GM21515 (cell line): ENCODE results near the gene KCNMA1.

Source experiments
- ATAC-seq: cut with Tn5 transposase; IDR thresholded peaks from one replicate; pipeline ENCODE4 v1.9.1; 2021; ENCODE audit not compliant: unreplicated experiment

Gene KCNMA1

DNA sequence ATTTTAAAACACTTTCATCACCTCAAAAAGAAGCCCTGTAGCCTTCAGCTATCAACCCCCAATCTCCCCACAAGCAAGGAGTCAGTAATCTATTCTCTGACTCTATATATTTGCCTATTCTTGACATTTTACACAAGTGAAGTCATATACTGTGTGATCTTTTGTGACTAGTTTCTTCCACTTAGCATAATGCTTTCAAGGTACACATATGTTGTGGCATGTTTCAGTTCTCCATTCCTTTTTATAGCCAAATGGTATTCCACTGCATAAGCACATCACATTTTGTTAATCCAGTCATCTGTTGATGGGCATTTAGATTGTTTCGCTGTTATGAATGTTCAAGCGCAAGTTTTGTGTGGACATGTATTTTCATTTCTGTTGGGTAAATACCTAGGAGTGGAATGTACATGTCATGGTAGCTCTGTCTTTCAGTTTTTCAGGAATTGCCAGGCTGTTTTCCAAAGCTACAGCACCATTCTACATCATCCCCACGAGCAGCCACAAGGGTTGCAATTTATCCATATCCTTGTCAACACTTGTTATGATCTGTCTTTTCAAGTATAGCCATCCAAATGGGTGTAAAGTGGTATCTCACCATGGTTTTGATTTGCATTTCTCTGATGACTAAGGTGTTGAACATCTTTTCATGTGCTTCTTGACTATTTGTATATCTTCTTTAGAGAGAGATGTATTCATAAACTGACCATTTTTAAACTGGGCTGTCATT is 405.6 kb downstream of the KCNMA1 start:
- ATAC-seq = no peak

DNA sequence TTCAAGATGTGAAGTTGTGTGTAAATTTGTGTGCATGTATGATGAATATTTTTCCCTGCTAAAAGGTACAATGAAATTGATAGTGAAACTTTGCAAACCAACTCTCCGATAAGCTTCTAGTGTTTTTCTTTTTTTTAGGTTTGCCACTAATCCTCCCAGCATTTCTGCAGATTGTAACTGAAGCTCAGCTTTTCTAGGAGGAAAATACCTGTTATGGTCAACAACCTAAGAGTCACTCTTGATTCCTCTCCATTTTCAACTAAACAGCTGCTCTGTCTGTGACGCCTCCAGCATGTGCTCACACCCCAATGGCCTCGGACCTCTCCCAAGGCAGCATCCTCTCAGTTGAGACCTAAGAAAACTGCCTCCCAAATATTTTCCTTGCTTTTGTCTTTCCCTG is 406.2 kb downstream of the KCNMA1 start:
- ATAC-seq = no peak

DNA sequence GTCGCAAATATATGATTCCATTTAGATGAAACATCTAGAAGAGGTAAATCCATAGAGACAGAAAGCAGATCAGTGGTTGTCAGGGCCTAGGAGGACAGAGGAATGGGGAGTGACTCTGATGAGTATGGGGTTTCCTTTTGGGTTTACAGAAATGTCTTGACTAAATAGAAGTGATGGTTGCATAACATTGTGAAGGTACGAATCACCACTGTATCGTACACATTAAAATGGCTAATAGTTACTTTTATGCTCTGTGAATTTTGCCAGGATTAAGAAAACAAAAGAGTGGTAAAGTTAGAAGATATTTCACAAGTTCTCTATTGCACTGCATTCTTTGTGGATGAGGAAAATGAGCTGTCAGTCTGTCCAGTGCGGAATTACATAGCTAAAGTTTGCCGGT is 407.4 kb downstream of the KCNMA1 start:
- ATAC-seq = no peak

DNA sequence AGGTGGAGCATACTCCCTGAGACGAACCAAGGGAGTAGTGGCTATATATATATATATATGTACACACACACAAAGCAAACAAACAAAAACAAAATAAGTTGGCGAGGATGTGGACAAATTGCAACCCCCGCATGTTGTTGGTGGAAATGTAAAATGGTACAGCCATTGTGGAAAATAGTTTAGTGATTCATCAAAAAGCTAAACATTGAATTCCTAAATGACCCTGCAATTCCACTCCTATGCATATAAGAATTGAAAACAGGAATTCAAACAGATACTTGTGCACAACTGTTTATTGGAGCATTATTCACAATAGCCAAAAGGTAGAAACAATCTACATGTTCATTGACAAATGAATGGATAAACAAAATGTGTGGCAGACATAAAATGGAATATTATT is 407.9 kb downstream of the KCNMA1 start:
- no peak for ATAC-seq

DNA sequence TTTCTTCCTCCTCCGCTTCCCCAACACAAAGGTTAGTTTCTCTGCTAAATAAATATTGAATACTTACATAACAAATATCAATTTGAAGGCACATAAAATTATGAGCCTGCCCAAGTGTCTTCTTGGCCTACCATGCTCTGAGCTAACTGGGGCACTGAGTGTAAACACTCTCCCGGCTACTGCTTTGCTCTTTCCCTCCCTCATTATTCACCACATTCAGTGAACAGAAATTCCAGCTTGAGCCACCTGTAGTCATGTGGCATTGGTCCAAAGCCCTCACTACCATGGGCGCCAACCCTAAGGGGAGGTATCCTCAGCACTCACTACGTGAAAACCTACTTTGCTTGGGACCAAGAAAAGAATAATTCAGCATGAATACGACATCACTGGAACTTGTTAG is 409.0 kb downstream of the KCNMA1 start:
- ATAC-seq = no peak

DNA sequence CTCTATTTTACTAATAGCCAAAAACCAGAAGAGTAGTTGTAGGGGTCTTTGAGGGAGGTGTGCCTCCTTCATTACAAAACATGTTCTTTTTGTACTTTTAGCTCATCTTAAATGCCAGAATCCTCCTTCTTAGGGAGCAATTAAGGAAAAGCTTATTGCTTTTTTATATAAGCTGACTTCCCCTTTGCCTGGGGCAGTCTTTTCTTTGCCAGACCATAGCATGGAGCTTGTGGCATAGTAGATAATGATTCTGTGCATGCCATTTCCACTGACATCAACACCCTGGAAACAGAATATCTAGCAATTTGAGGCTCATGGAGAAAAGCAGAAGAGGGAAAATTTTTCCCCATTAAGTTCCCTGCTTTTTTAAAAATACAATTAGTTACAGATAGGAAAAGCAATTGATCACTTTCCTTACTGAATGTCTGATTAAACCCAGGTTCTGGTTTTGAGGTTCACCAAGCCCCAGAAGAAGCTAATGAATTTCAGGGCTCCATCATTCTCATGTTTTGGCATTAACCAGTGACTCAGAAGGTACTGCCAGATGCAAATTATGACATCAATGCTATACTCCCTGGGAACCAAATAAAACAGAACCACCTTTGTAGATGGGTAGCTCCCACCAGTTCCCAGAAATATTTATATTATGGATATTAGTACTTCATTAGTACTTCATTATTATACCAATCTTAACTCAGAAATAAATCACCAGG is 410.6 kb downstream of the KCNMA1 start:
- ATAC-seq = no peak

DNA sequence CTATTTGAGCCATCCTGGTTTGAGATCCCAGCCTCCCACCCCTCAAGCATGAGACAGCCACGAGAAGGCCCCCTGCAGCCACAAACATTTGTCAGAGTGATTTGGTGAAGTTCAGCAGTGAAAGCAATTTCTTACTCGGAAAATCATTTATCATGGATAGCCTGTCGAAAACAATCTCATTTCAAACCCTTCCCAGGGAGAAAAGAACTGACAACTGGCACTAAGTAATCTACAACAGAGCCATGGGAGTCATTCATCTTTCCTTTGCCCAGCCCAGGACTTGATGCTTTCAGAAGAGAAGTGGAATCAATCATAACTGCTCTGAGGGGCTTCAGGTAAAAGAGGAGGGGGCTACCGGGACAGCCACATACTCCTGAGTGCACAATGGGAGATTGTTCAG is 411.2 kb downstream of the KCNMA1 start:
- no peak for ATAC-seq

DNA sequence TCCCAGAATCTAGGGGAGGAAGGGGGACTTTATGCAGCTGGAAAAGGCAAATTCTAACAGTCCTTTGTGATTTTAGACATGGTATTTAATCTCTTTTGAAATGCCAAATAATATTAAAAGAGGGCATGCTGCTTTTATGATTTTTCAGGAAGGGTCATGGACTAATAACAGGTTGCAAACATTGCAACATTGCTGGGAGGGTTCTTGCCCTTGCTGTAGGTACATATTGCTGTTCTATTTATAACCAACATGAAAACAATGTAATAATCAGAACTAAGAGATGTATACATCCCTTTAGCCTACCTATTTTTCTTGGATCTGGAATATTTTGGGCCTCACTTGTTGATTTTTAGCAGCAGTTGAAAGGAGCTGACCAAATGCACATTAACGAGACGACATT is 411.6 kb downstream of the KCNMA1 start:
- no peak for ATAC-seq

DNA sequence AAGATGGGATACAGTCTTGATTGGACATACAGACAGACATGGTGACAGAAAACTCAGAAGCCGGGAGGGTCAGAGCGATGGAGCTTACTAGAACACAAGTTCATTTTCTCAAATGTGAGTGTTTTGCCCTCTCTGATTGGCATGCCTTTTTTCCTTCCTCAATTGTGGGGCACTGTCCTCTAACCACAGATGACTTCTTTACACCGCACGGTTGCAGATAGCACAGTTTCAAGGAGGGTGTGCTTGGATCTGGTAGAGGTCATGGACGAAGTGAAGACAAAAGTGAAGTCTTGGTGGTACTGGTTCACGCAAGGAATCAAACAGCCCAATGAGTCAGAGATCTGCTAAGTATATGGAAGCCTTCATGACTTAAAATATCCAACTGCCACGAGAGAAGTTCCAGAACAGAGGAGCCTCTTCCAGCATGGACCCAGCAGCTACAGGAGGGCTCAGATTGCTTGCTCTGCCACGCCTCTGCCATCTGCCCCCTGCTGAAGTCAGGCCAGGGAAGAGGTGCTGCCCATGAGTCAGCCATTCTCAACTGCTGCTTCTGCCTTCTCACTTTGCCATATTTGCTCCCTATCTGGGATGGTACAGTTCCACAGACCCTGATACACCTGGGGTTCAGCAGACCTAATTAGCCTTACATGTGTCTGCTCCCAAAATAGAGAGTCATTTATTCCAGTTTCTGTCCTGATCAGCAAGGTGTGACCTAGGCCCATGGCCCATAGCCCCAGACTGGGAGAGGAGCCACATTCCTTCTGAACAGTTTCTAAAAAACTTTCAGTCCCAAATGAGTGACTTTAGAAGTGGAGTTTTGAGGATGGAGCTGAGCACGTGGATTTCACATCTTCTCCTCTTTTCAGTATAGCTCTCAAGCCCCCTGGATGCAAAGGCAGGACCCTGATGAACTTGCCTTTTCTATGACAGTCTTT is 413.8 kb downstream of the KCNMA1 start:
- ATAC-seq = no peak

DNA sequence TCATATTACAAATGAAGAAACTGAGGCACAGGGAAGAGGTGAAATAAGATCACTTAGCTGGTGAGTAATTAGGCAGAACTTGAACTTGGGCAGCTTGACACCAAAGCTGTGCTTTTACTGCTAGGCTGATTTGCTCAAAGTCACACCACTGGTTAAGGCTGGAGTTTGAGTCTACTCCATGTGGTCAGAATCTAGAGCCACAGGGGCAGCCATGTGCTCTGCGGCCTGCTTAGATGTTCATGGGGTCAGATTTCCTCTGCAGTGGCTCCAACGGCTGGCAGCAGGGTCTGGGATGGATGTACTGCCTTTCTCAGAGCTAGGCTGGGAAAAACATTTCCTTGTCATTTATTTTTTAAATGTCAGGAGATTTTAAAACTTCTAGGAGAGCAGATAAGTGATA is 417.5 kb downstream of the KCNMA1 start:
- no peak for ATAC-seq

DNA sequence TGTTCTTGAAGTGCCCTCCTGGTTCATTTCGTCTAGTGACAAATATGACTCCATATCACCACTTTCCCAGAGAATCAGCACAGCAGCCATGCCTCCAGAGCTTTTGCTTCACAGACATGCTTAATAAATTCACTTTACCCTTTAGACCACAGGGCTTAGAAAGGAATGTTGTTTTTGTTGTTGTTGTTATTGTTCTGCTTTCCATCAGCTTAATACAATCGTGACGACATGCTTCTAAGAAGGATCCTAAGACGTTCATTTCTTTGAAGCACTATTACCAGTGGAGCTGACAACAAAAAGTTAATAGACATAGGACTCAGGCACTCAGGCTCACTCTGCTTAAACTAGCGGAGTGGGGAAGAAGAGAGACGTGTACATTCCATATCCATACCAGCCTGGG is 418.6 kb downstream of the KCNMA1 start:
- no peak for ATAC-seq

DNA sequence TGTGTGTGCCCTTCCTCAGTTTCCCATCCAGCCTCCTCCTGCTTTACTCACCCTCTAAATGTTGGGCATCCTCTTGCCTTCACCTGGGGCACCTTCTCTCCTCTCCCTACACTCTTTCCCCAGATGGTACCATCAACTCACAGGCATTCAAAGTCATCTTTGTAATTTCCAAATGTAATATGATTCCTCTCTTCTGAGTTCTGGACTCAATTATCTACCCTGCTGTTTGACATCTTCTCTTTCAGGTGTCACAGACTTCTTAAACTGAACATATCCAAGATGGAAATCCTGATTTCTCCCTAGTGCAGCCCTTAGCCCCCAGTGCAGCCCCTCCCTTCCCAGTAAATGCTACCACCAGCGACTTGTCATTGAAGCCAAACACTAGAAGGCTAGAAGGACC is 422.8 kb downstream of the KCNMA1 start:
- ATAC-seq = no peak

DNA sequence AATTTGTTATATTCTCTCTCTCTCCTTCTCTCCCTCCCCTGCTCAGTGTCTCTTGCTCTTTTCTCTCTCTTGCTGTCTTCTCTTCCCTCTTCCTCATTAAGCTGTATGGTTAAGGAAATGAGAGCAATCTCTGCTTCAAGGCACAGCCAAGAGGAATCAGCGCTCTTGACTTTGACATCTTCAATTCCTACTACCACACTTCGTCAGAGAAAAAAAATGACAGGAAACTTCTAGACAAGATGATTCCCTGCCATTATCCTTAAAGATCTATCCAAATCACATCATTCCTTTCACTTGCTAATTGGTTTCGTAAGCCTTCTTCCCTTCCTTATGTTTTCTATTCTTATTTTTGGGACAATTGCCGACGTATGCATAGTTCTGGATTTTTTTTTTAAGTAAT is 425.0 kb downstream of the KCNMA1 start:
- ATAC-seq = no peak

DNA sequence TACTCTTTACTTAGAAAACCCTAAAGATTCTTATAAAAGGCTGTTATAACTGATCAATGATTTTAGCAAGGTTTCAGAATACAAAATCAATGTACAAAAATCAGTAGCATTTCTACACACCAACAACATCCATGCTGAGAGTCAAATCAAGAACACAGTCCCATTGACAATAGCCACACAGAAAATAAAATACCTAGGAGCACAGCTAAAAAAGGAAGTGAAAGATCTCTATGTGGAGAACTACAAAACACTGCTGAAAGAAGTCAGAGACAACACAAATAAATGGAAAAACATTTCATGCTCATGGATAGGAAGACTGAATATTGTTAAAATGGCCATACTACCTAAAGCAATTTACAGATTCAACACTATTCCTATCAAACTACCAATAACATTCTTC is 427.0 kb downstream of the KCNMA1 start:
- no peak for ATAC-seq

DNA sequence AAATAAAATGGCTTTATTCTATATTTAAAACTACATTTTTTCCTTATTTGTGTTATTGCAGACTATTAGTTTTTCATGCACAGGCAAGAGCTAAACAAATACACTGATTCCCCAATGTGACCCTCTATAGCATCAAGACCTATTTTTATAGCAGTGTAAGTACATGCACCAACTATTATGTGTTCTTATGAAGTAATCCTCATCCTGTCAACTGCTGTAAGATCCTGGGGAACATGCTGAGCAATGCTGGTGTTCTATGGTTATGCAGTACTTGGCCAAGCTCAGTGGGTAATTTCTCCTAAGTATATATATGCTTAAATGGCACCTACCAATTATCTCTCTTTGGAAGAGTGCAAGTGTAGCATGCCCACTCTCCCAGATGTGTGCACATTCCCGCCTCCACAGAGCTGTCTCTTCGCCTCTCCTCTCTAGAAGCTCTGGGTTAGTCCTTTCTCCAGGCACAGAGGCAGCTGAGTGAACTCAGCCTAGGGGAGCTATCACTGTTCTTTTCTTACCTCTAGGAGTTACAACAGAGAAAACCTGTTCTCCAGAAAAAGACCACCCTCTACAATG is 428.8 kb downstream of the KCNMA1 start:
- ATAC-seq = no peak

DNA sequence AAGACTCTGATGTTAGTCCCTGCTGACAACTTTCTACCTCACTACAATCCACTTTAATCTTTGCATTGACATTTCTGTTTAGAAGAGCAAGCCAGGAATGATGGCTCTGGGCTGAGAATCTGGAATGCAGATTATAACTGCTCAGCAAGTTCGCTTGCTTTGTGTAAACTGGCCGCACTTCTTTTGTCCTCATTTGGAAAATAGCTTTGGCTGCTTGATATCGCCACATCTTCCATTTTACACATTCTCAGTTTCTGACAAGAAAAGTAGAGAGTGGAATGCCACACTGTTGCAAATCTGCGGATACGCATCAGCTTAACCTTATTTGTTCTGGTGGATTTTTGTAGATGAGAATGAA is 429.8 kb downstream of the KCNMA1 start:
- no peak for ATAC-seq

DNA sequence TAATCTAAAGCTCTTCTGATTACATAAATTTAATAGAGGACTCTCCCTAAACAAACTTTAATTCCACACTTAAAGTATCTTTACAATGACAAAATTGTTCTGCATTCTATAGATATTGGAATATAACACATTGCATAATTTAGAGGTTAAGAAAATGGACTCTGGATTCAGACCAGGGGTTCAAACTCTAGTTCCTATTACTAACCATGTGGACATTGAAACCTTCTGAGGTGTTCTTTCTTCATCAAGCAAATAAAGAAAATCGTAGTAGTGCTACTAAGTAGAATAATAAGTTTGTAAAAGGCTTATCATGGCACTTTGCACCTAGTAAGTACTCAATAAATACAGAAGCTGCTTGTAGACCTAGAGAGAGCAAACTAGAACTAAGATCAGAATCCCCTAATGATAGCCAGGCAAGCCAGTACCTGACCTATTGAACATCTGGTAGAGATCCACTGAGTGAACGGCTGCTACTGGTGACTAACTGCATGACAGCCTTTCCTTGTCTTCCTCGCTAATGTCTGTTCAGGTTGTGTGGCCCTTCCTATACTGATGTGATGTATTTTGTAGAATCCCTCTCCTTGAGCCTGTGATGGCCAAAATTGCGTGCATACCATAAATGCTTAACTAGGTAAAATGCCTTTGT is 430.3 kb downstream of the KCNMA1 start:
- ATAC-seq = no peak

DNA sequence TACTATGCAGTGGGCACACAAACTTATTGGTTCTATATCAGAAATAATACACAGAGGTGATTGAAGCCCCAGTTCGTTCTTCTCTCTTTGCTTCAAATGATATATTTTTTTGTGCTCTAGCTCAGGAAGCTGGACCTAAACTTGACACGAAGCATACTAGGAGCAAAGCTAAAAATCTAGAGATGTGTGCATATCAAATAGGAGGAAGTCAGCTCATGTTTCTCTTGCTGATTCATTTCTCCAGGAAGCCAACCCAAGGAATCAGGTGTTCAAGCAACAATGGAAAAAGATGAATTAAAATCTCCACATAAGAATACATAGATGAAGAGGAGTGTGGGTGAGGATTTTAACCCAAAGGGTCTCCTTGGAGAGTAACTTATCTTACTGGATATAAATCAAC is 432.5 kb downstream of the KCNMA1 start:
- ATAC-seq = no peak

DNA sequence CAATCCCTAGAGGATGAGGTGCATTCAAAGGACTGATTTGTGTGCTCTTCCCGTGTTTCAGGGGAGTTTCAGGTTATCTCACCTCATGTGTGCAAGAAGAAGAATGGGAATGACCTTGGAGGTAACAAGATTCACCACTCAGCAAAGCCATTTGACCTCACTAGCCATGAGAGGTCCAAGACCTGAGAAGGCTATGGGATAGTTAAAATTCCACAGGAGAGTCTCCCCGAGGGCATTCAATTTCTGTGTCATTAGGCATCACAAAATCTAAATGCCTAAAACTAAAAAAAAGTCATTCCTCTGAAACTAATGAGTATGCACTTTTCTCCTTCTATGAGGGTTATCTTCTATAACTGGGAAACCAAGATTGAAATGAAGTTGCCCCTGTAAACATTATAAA is 433.4 kb downstream of the KCNMA1 start:
- ATAC-seq = no peak

DNA sequence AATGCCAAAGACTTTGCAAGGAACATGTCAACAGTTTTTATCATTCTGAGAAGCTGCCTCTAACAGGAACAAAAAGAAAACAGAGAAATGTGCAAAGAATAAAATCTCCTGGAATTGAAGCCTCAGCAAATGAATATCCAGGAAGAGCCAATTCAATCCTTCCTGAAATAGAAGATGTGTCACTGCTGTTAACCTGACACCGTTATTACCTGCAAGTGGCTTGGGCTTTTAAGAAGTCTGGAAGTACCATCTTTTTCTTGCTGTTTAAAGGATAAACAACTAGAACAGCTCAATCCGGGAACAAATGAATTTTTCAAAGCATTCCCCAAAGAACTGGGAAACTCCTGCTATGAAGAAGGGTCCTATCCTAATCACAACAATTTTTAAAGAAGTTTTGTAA is 434.8 kb downstream of the KCNMA1 start:
- ATAC-seq = no peak
